A673 (cell line): ENCODE data around the gene ITSN1. TPM values are rescaled to one million over a fixed set of nuclear protein-coding genes. Genes with fewer than 3 reads are reported as not detected.
"Not testable (repeated sequence)": the region's sequence is repeated elsewhere in the genome, so short reads cannot be mapped to it uniquely, and the experiment has no call there.

Experiments
- BruUV-seq: library from RNA; stranded (reverse); fragments of 400-500 nt; replicated peaks from 2 replicates; lab custom pipeline; 2021; lab: Mats Ljungman, UMichigan
- CTCF ChIA-PET: fragments of 300-600 bp; sonication (Branson Sonifier 250); formaldehyde crosslinking; loops from one replicate; lab custom pipeline; 2022; ENCODE audit warnings: antibody characterized with exemption; lab: Charles Lee
- POLR2A ChIA-PET: fragments of 300-600 bp; sonication (Branson Sonifier 250); formaldehyde crosslinking; loops from one replicate; lab custom pipeline; 2022; ENCODE audit warnings: antibody characterized with exemption; ENCODE audit not compliant: low non-redundant PET; lab: Charles Lee
- DNase-seq: peaks from one replicate; pipeline ENCODE4 v3.0.0-alpha.2; 2015; ENCODE audit warnings: low spot score
- H3K27ac ChIP-seq: fragments of 200-600 bp; sonication (generic); 2 replicates; pipeline ENCODE4 v1.5.1; 2016; ENCODE audit warnings: mixed run types, low read depth, mild to moderate bottlenecking, mixed read lengths, antibody characterized with exemption, low read length; ENCODE audit not compliant: poor library complexity, severe bottlenecking
- H3K27me3 ChIP-seq: fragments of 200-600 bp; sonication (generic); replicated peaks from 2 replicates; pipeline ENCODE4 v1.6.1; 2017; ENCODE audit warnings: mixed run types, low read depth, mild to moderate bottlenecking, mixed read lengths, antibody characterized with exemption, low read length; ENCODE audit not compliant: insufficient read depth, poor library complexity
- H3K36me3 ChIP-seq: fragments of 200-600 bp; sonication (generic); 2 replicates; pipeline ENCODE4 v1.6.1; 2016; ENCODE audit warnings: mixed run types, mild to moderate bottlenecking, mixed read lengths, antibody characterized with exemption, low read length; ENCODE audit not compliant: insufficient read depth, poor library complexity, severe bottlenecking
- H3K4me1 ChIP-seq: fragments of 200-600 bp; sonication (generic); 2 replicates; pipeline ENCODE4 v1.6.1; 2017; ENCODE audit warnings: mixed run types, mild to moderate bottlenecking, mixed read lengths, antibody characterized with exemption, low read length; ENCODE audit not compliant: insufficient read depth, poor library complexity, severe bottlenecking
- H3K4me3 ChIP-seq: fragments of 200-600 bp; sonication (generic); 2 replicates; pipeline ENCODE4 v1.5.1; 2016; ENCODE audit warnings: low read depth, mixed run types, mild to moderate bottlenecking, mixed read lengths, low read length; ENCODE audit not compliant: poor library complexity, severe bottlenecking
- H3K9me3 ChIP-seq: fragments of 200-600 bp; sonication (generic); 2 replicates; pipeline ENCODE4 v1.6.1; 2016; ENCODE audit warnings: mixed run types, low read depth, mild to moderate bottlenecking, mixed read lengths, antibody characterized with exemption, low read length; ENCODE audit not compliant: poor library complexity, severe bottlenecking
- EZH2 ChIP-seq: fragments of 200-600 bp; sonication (generic); IDR thresholded peaks from 2 replicates; pipeline ENCODE4 v1.6.1; 2017; ENCODE audit warnings: borderline replicate concordance, low read depth, mild to moderate bottlenecking, mixed read lengths, antibody characterized with exemption, low read length; ENCODE audit not compliant: poor library complexity, severe bottlenecking
- intact Hi-C: fragments of 100-400 bp; cut with micrococcal nuclease; formaldehyde crosslinking; loops from one replicate; pipeline ENCODE4 v1.10.0; 2022; ENCODE audit not compliant: unreplicated experiment
- total RNA-seq: library from RNA; stranded (reverse); gene quantifications from 2 replicates; pipeline ENCODE4 v1.2.3, GENCODE V29; 2021
- TF ChIP-seq, protein P1 (sequence below): fragments of 300-800, 200-600 bp; sonication (generic); conservative IDR thresholded peaks from 2 replicates; pipeline ENCODE4 v1.5.1; 2017; ENCODE audit warnings: low read depth, mild to moderate bottlenecking, antibody characterized with exemption, low read length, moderate library complexity, mixed read lengths

Gene ITSN1
- total RNA-seq, 1 experiment from 2014 or later, result 54.2 TPM

DNA sequence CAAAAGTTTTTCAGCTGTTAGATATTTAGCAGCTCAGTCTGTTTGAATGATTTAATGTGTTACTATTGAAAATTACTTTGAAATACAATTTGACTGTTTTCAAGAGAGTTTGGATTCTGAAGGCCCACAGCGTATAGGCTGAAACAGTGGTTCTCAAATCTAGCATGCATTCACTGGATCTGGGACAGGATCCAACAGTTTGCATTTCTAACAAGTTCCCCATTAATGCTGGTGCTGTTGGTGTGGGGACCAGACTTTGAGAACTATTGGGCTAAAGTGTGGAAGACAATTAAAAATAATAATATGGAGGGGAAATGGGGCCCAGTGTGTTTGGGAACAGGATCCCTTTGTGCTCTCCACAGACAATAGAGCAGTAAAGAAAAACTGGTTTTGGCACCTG is 31.9 kb downstream of the ITSN1 start:
- H3K27me3 ChIP-seq, result no peaks in the 10 kb centered on the region
- CTCF ChIA-PET, result no interaction called here

DNA sequence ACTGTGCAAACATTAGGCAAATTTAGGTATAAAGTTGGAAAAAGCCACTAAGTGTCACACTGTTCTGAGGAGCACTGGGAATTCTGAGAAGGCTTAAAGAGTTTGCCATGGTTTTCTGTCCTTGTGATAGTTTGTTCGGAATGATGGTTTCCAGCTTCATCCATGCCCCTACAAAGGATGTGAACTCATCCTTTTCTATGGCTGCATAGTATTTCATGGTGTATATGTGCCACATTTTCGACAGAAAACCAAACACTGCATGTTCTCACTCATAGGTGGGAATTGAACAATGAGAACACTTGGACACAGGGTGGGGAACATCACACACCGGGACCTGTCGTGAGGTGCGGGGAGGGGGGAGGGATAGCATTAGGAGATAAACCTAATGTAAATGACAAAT is 34.4 kb downstream of the ITSN1 start:
- H3K4me1 ChIP-seq, H3K27me3 ChIP-seq, POLR2A ChIA-PET, H3K36me3 ChIP-seq, DNase-seq, intact Hi-C loops, BruUV-seq, H3K27ac ChIP-seq, CTCF ChIA-PET, H3K9me3 ChIP-seq, H3K4me3 ChIP-seq: not testable (repeated sequence)

More for the DNA sequence above, 31.9 kb downstream of the ITSN1 start:
- H3K36me3 ChIP-seq, result no peaks in the 10 kb centered on the region
- DNase-seq, result no peak
- no peak overlapping the region for H3K4me3 ChIP-seq
- BruUV-seq, result no TSS peak
- intact Hi-C loops, result no loop called here
- H3K4me1 ChIP-seq, result no peaks in the 10 kb centered on the region
- POLR2A ChIA-PET, result no interaction called here
- no peak overlapping the region for H3K27ac ChIP-seq
- no peaks in the 10 kb centered on the region for H3K9me3 ChIP-seq
- TF ChIP-seq, protein P1, sequence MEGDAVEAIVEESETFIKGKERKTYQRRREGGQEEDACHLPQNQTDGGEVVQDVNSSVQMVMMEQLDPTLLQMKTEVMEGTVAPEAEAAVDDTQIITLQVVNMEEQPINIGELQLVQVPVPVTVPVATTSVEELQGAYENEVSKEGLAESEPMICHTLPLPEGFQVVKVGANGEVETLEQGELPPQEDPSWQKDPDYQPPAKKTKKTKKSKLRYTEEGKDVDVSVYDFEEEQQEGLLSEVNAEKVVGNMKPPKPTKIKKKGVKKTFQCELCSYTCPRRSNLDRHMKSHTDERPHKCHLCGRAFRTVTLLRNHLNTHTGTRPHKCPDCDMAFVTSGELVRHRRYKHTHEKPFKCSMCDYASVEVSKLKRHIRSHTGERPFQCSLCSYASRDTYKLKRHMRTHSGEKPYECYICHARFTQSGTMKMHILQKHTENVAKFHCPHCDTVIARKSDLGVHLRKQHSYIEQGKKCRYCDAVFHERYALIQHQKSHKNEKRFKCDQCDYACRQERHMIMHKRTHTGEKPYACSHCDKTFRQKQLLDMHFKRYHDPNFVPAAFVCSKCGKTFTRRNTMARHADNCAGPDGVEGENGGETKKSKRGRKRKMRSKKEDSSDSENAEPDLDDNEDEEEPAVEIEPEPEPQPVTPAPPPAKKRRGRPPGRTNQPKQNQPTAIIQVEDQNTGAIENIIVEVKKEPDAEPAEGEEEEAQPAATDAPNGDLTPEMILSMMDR, result no peak
- no peak for TF ChIP-seq EZH2

DNA sequence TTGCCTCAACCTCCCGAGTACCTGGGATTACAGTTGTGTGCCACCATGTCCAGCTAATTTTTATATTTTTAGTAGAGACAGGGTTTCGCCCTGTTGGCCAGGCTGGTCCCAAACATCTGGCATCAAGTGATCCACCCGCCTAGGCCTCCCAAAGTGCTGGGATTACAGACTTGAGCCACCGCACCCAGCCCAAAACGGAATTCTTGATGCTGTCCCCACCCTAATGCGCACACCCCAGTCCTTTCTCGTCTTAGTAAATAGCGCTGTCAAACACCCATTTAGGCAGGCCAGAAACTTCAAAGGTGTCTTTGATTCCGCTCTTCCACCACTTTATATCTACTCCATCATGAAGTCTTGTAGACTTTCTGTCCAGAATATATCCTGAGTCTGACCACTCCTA is 35.1 kb downstream of the ITSN1 start:
- TF ChIP-seq, protein P1, result no peak
- no peak for TF ChIP-seq EZH2
- H3K9me3 ChIP-seq, result no peaks in the 10 kb centered on the region
- no peaks in the 10 kb centered on the region for H3K27me3 ChIP-seq
- BruUV-seq, result no TSS peak
- CTCF ChIA-PET, result no interaction called here
- no peak for DNase-seq
- POLR2A ChIA-PET, result no interaction called here
- no peaks in the 10 kb centered on the region for H3K4me1 ChIP-seq
- H3K36me3 ChIP-seq, result no peaks in the 10 kb centered on the region
- intact Hi-C loops, result no loop called here
- H3K4me3 ChIP-seq, result no peak overlapping the region
- no peak overlapping the region for H3K27ac ChIP-seq

DNA sequence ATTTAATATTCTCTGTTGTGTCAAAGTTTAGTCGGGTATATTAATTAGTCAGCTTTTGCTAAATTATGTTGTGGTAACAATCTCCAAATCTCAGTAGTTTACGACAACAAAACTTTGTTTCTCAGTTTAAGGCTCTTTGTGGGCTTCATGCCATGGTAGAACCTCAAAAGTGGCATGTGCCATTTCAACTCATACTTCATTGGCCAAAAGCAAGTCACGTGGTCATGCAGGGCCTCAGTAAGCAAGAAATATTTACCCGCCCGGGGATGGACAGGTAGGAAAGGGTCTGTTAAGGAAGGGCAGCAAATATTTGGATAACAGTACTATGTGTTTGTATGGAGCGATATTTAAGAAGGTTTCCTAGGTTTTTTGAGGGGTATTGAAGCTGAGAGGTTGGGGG is 38.6 kb downstream of the ITSN1 start:
- no peak for DNase-seq
- ChIA-PET POLR2A (no interaction called here), CTCF (no interaction called here)
- Histone ChIP-seq H3K4me3 (no peak overlapping the region), H3K36me3 (no peaks in the 10 kb centered on the region), H3K9me3 (no peaks in the 10 kb centered on the region), H3K27me3 (no peaks in the 10 kb centered on the region), H3K27ac (no peak overlapping the region), H3K4me1 (peaks cover 29% of the 10 kb centered on the region)
- intact Hi-C loops, result no loop called here
- BruUV-seq, result no TSS peak
- no peak for TF ChIP-seq EZH2
- TF ChIP-seq, protein P1, result no peak
